NCI-H524 (cell line): ENCODE results near the gene PROP1.
"Not testable (repeated sequence)": the region's sequence is repeated elsewhere in the genome, so short reads cannot be mapped to it uniquely, and the experiment has no call there.

ENCODE experiments used
- DNase-seq, 2 experiments: peaks; one replicate each; lab custom pipeline; 2025; lab: John Stamatoyannopoulos, UW

Gene PROP1

GRCh38 chr5:177945145-177945544 is 50.9 kb downstream of the PROP1 start:
- DNase-seq, result not testable (repeated sequence)

- not testable (repeated sequence) for DNase-seq
Observed at GRCh38 chr5:177943805-177944736, 52.0 kb downstream of the PROP1 start.

GRCh38 chr5:177942896-177943295 is 53.1 kb downstream of the PROP1 start:
- not testable (repeated sequence) for DNase-seq
